HG02981 (cell line): ENCODE data around the gene COLQ.
"Not testable (repeated sequence)": the region's sequence is repeated elsewhere in the genome, so short reads cannot be mapped to it uniquely, and the experiment has no call there.

Source experiments
- ATAC-seq: cut with Tn5 transposase; IDR thresholded peaks from one replicate; pipeline ENCODE4 v1.9.1; 2021; ENCODE audit warnings: mild to moderate bottlenecking, moderate library complexity; ENCODE audit not compliant: unreplicated experiment

The COLQ gene

GRCh38 chr3:15493436-15493835 lies 28.1 kb downstream of the COLQ start:
- ATAC-seq: no peak

- no peak for ATAC-seq
Measured at GRCh38 chr3:15492847-15493360, 28.6 kb downstream of the COLQ start.

- ATAC-seq: no peak
Measured at GRCh38 chr3:15491143-15491542, 30.4 kb downstream of the COLQ start.

- ATAC-seq: no peak
Measured at GRCh38 chr3:15490158-15490557, 31.3 kb downstream of the COLQ start.

GRCh38 chr3:15488002-15488401 lies 33.5 kb downstream of the COLQ start:
- ATAC-seq: no peak

- no peak for ATAC-seq
Measured at GRCh38 chr3:15486979-15487378, 34.5 kb downstream of the COLQ start.

- ATAC-seq: no peak
Measured at GRCh38 chr3:15486020-15486419, 35.5 kb downstream of the COLQ start.

GRCh38 chr3:15484551-15484950 lies 37.0 kb downstream of the COLQ start:
- ATAC-seq: not testable (repeated sequence)

GRCh38 chr3:15479400-15480224 lies 41.9 kb downstream of the COLQ start:
- ATAC-seq: no peak

- ATAC-seq: no peak
Measured at GRCh38 chr3:15478640-15478979, 42.9 kb downstream of the COLQ start.

GRCh38 chr3:15477951-15478639 lies 43.4 kb downstream of the COLQ start:
- no peak for ATAC-seq

GRCh38 chr3:15476378-15476777 lies 45.1 kb downstream of the COLQ start:
- ATAC-seq: no peak

- no peak for ATAC-seq
Measured at GRCh38 chr3:15475161-15475560, 46.3 kb downstream of the COLQ start.

GRCh38 chr3:15471861-15472260 lies 49.6 kb downstream of the COLQ start:
- no peak for ATAC-seq

GRCh38 chr3:15470849-15471248 lies 50.7 kb downstream of the COLQ start:
- no peak for ATAC-seq

- no peak for ATAC-seq
Measured at GRCh38 chr3:15470261-15470660, 51.2 kb downstream of the COLQ start.

GRCh38 chr3:15467227-15468181 lies 54.0 kb downstream of the COLQ start:
- ATAC-seq: no peak

GRCh38 chr3:15465876-15466585 lies 55.5 kb downstream of the COLQ start:
- no peak for ATAC-seq

GRCh38 chr3:15462451-15462850 lies 59.1 kb downstream of the COLQ start:
- ATAC-seq: no peak

GRCh38 chr3:15460891-15461531 lies 60.5 kb downstream of the COLQ start:
- ATAC-seq: no peak
